IMR-90 (cell line): ENCODE results near the gene SLC9A9.

Experiments used
- TF ChIP-seq, protein P1 (sequence below): conservative IDR thresholded peaks from 2 replicates; pipeline ENCODE4 v1.5.1; 2012; ENCODE audit warnings: mild to moderate bottlenecking, low read depth, low read length, improper control_type of control experiment
- TF ChIP-seq, protein P2 (sequence below): fragments of 150-350 bp; IDR thresholded peaks from 2 replicates; pipeline ENCODE4 v1.6.1; 2016; ENCODE audit warnings: low read depth, mild to moderate bottlenecking, low read length, moderate library complexity, borderline replicate concordance

DNA sequence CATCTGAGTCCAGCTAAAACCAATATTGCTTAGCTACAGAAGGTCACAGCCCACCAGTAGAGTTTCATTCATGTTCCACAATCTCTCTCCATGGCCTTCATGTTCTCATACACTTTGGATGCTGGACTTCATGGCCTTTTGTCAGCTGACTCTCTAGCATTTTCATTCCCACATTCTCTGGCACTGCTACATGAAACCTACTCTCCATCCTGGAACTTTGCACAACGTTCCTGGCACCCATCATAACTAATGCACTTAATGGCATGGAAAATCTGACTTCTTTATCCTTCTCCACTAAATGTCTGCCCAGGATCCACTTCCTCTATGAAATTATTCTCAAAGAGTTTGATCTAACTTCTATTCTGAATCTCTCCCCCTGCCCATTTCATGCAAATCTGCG lies 56.9 kb downstream of the SLC9A9 start:
- TF ChIP-seq, protein P1, sequence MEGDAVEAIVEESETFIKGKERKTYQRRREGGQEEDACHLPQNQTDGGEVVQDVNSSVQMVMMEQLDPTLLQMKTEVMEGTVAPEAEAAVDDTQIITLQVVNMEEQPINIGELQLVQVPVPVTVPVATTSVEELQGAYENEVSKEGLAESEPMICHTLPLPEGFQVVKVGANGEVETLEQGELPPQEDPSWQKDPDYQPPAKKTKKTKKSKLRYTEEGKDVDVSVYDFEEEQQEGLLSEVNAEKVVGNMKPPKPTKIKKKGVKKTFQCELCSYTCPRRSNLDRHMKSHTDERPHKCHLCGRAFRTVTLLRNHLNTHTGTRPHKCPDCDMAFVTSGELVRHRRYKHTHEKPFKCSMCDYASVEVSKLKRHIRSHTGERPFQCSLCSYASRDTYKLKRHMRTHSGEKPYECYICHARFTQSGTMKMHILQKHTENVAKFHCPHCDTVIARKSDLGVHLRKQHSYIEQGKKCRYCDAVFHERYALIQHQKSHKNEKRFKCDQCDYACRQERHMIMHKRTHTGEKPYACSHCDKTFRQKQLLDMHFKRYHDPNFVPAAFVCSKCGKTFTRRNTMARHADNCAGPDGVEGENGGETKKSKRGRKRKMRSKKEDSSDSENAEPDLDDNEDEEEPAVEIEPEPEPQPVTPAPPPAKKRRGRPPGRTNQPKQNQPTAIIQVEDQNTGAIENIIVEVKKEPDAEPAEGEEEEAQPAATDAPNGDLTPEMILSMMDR, result no peak
- TF ChIP-seq, protein P2, sequence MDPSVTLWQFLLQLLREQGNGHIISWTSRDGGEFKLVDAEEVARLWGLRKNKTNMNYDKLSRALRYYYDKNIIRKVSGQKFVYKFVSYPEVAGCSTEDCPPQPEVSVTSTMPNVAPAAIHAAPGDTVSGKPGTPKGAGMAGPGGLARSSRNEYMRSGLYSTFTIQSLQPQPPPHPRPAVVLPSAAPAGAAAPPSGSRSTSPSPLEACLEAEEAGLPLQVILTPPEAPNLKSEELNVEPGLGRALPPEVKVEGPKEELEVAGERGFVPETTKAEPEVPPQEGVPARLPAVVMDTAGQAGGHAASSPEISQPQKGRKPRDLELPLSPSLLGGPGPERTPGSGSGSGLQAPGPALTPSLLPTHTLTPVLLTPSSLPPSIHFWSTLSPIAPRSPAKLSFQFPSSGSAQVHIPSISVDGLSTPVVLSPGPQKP, result no peak
